Measurements from ENCODE around the gene CALB2.

Gene CALB2

GRCh38 chr16:71429581-71429980, 71.1 kb downstream of the CALB2 start:
- no peak for DNase-seq

DNA sequence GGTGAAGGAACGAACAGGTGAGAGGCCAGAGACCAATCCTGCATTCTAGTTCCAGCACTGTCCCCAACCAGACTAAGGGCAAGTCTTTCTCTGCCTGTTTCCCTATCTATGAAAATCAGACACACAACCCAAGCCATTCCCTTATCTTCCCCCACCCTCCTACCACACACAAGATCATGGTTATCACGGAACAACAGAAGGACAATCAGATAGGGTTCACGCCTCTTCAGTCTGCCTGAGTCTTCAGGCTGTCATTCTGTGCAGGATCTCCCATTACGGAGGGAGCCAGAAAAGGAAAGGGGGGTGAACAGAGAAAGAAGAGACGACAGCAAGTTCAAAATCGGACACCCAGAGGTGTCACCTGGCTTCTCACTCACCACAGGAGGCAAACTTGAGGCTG, 72.2 kb downstream of the CALB2 start:
- DNase-seq = no peak

DNA sequence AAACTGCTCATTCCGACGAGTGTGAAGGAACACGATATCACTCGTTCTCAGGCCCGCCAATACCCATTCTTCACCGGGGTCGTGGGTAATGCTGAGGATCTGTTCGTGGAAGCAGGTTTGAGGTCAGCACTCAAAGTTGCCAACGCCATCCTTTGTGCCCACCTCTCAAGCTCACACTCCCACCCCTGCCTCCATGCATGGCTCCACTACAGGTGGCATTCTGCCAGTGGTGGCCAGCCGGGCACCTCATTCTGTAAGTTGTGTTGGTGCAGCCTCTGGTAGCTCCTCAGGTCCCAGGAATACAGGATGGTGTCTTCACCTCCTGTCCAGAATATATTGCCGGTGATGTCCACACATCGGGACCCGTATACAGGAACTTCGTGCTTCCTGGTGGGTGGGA, 72.7 kb downstream of the CALB2 start:
- no peak for DNase-seq

DNA sequence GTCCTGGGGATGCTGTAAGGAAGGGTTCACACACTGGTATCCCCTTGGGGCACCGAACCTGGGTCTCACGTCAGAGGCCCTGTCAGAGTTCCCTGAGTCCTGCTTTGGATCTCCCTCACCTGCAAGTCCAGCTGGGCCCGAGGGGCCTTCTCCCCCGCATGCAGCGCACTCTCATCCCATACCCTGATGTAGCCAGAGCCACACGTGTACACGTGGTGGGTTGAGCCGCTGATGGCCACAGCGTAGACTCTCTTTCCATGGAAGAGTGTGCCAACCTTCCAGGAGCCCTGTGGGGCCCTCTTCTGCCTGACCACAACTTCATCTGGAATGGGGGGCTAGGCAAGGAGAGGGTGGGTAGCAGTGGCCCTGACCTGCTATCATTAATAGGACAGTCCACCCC, 73.5 kb downstream of the CALB2 start:
- no peak for DNase-seq

DNA sequence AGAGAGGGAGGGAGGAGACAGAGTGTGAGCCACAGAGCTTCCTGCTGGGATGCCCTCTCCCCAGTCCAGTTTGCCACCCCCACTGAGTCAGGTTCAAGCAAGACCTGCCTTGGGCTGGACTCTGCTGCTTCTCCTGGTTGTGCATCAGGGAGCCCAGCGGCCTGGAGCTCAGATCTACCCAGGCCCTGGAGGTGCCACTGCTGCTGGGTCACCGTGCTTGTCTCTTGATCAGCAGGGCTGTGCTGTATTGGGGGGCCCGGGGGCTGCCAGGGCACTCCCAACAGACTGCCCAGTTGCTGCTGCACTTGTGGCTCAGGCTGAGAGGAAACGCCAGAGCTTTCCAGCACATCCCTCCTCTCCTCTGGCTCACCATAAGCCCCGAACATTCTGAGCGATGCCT, 74.4 kb downstream of the CALB2 start:
- DNase-seq = no peak

- no peak for DNase-seq
Measured at GRCh38 chr16:71436473-71436872, 78.0 kb downstream of the CALB2 start.

GRCh38 chr16:71439523-71439922, 81.0 kb downstream of the CALB2 start:
- DNase-seq = no peak

Data from NCI-H1092 (cell line).